SH-SY5Y (cell line): ENCODE measurements around the gene EIF4G3.

Experiments used
- GATA2 ChIP-seq: IDR thresholded peaks from 2 replicates; pipeline ENCODE4 v1.6.1; 2011; ENCODE audit warnings: mild to moderate bottlenecking, low read depth, low read length
- GATA3 ChIP-seq: IDR thresholded peaks from 2 replicates; pipeline ENCODE4 v1.6.1; 2011; ENCODE audit warnings: low read depth, mild to moderate bottlenecking, low read length, moderate library complexity

DNA sequence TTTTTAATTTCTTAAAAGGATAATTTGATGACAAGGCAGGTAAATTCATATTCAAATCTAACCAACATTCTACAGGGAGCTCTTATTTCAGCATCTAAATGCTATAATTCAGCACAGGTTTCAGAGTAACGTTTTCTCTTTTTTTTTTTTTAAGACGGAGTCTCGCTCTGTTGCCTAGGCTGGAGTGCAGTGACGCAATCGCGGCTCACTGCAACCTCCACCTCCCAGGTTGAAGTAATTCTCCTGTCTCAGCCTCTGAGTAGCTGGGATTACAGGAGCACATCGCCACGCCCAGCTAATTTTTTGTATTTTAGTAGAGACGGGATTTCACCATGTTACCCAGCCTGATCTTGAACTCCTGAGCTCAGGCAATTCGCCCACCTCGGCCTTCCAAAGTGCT is 66.5 kb downstream of the EIF4G3 start:
- TF ChIP-seq GATA2 (no peak), GATA3 (no peak)
